22Rv1 (cell line): ENCODE measurements around the gene ACBD3.

ENCODE experiments used
- CTCF ChIP-seq: fragments of 450-650 bp; IDR thresholded peaks from 2 replicates; pipeline ENCODE4 v1.5.1; 2017; ENCODE audit warnings: mild to moderate bottlenecking
- ZFX ChIP-seq: fragments of 450-650 bp; IDR thresholded peaks from 2 replicates; pipeline ENCODE4 v1.6.1; 2017; ENCODE audit warnings: antibody characterized with exemption, borderline replicate concordance

GRCh38 chr1:226207048-226207447 lies 20.5 kb upstream of the ACBD3 start:
- TF ChIP-seq ZFX (no peak), CTCF (no peak)
